Thyroid gland (tissue), 4 donors: Measurements from ENCODE around the gene ZBTB1.

Source experiments
- POLR2A ChIP-seq, 2 donors: fragments of 450-650 bp; IDR thresholded peaks; one replicate each; pipeline ENCODE4 v1.6.1; 2017; ENCODE audit warnings: antibody characterized with exemption in 2 of 2, mild to moderate bottlenecking in 2 of 2, moderate library complexity in 1 of 2
- TF ChIP-seq, protein P1 (sequence below), 6 experiments: fragments of 200-600 bp in 3 of 6; fragments of 450-650 bp in 3 of 6; sonication (generic) in 3 of 6; IDR thresholded peaks; one replicate each; pipeline ENCODE4 v1.5.1; 2016 to 2019; ENCODE audit warnings: antibody characterized with exemption in 6 of 6, mild to moderate bottlenecking in 2 of 6, inconsistent platforms in 1 of 6, moderate library complexity in 1 of 6

GRCh38 chr14:64507376-64508156 is 3.0 kb downstream of the ZBTB1 start:
- TF ChIP-seq, protein P1, sequence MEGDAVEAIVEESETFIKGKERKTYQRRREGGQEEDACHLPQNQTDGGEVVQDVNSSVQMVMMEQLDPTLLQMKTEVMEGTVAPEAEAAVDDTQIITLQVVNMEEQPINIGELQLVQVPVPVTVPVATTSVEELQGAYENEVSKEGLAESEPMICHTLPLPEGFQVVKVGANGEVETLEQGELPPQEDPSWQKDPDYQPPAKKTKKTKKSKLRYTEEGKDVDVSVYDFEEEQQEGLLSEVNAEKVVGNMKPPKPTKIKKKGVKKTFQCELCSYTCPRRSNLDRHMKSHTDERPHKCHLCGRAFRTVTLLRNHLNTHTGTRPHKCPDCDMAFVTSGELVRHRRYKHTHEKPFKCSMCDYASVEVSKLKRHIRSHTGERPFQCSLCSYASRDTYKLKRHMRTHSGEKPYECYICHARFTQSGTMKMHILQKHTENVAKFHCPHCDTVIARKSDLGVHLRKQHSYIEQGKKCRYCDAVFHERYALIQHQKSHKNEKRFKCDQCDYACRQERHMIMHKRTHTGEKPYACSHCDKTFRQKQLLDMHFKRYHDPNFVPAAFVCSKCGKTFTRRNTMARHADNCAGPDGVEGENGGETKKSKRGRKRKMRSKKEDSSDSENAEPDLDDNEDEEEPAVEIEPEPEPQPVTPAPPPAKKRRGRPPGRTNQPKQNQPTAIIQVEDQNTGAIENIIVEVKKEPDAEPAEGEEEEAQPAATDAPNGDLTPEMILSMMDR (IDR thresholded peaks at IDR 0.05): no peak
- no peak for TF ChIP-seq POLR2A (IDR thresholded peaks at IDR 0.05)
